Activated T-helper 17 cell treated with anti-CD3 and anti-CD28 coated beads, Interleukin-2, amount 50 U/mL, for 72 hours (primary cell): ENCODE measurements around the gene GPR21. TPM values are rescaled to one million over a fixed set of nuclear protein-coding genes. Genes with fewer than 3 reads are reported as not detected.

Source experiments
- ATAC-seq: fragments of 150-1000 bp; cut with Tn5 transposase; replicated peaks from 2 replicates; pipeline ENCODE4 v1.10.0; 2021; ENCODE audit warnings: mild to moderate bottlenecking, moderate library complexity
- H3K27ac Mint-ChIP-seq: one replicate; pipeline ENCODE4 v1.8.0; 2022; ENCODE audit warnings: mixed read lengths
- H3K27me3 Mint-ChIP-seq: one replicate; pipeline ENCODE4 v1.8.0; 2022; ENCODE audit warnings: mixed read lengths
- H3K36me3 Mint-ChIP-seq: one replicate; pipeline ENCODE4 v1.8.0; 2022; ENCODE audit warnings: low read depth, mild to moderate bottlenecking, mixed read lengths
- H3K4me1 Mint-ChIP-seq: one replicate; pipeline ENCODE4 v1.8.0; 2022; ENCODE audit warnings: mixed read lengths
- H3K4me3 Mint-ChIP-seq: one replicate; pipeline ENCODE4 v1.8.0; 2022; ENCODE audit warnings: mild to moderate bottlenecking, mixed read lengths
- H3K9me3 Mint-ChIP-seq: one replicate; pipeline ENCODE4 v1.8.0; 2022; ENCODE audit warnings: mixed read lengths
- total RNA-seq, 2 donors: library from RNA; stranded (reverse); gene quantifications; one replicate each; pipeline ENCODE4 v1.2.3, GENCODE V29; 2022

Gene GPR21
- total RNA-seq, 2 donors from 2014 or later = 0.95 to 1.5 TPM

DNA sequence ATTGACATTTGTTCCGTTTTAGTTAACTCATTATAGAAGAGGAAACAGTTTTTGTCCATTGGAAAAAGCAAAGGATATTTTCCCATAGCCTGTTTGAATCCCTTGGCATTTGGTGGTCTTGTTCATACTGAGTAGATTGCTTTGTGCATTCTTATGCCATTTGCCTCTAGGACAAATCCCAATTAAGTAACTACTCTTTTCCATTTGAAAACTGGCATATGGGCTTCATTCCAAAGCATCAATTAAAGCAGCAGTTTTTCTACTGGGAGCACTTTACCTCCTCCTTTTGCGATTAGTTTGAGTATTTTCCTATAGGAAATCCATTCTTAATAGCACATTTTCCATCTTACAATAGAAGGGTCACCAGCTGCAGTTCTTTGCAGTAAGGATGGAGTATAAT, 31.2 kb downstream of the GPR21 start:
- Mint-ChIP-seq H3K27ac (no peak overlapping the region), H3K9me3 (no peaks in the 10 kb centered on the region), H3K4me1 (peaks cover 1% of the 10 kb centered on the region), H3K27me3 (no peaks in the 10 kb centered on the region), H3K4me3 (no peak overlapping the region), H3K36me3 (peaks cover 69% of the 10 kb centered on the region)
- no peak for ATAC-seq

DNA sequence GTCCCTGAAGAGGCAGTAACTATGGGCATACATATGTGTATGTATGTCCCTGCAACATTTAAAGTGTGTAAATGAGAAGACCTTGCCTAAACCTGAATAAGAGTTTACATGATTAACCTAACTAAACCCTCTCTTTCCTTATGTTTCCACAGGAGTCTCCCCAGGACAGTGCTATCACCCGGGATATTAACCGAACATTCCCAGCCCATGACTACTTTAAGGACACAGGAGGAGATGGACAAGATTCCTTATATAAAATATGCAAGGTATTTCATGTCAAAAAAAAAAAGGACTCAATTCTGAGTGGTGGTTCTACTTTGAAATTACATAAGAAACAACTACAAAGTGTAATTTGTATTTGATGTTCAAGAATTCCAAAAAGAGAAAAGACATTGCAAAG, 31.7 kb downstream of the GPR21 start:
- Mint-ChIP-seq H3K27me3 (no peaks in the 10 kb centered on the region), H3K27ac (no peak overlapping the region), H3K4me1 (peaks cover 6% of the 10 kb centered on the region), H3K9me3 (no peaks in the 10 kb centered on the region), H3K36me3 (peaks cover 73% of the 10 kb centered on the region), H3K4me3 (no peak overlapping the region)
- ATAC-seq = no peak

GRCh38 chr9:123067136-123067535, 33.7 kb downstream of the GPR21 start:
- H3K36me3 Mint-ChIP-seq = peaks cover 91% of the 10 kb centered on the region
- no peaks in the 10 kb centered on the region for H3K9me3 Mint-ChIP-seq
- H3K4me1 Mint-ChIP-seq = peaks cover 8% of the 10 kb centered on the region
- H3K27ac Mint-ChIP-seq = no peak overlapping the region
- ATAC-seq = no peak
- no peaks in the 10 kb centered on the region for H3K27me3 Mint-ChIP-seq
- no peak overlapping the region for H3K4me3 Mint-ChIP-seq

DNA sequence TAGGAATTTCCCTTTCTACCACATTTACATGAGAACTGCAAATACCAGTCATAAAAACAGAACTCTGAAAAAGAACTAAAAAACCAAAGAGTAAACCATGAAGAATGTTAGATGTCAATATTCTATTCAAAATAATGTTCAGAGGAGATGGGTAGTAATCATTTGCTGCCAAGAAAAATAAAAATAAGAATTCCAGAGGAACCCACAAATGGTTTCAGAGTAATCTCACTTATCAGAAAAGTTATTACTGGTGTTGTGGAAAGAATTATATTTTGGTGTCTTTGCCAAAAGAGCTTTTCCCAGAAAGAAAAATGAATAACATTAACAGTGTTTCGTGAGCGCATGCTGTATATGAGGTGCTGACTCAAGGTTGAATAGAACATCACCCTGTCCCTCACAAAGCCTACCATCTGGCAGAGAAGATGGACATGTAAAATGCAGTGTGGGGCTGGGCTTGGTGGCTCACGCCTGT, 35.6 kb downstream of the GPR21 start:
- H3K4me1 Mint-ChIP-seq = peaks cover 8% of the 10 kb centered on the region
- no peak overlapping the region for H3K4me3 Mint-ChIP-seq
- peak; percentile 28 for ATAC-seq
- no peaks in the 10 kb centered on the region for H3K9me3 Mint-ChIP-seq
- peaks cover 98% of the 10 kb centered on the region for H3K36me3 Mint-ChIP-seq
- H3K27me3 Mint-ChIP-seq = no peaks in the 10 kb centered on the region
- H3K27ac Mint-ChIP-seq = peak overlapping the region; percentile 36

- H3K27me3 Mint-ChIP-seq = no peaks in the 10 kb centered on the region
- no peaks in the 10 kb centered on the region for H3K9me3 Mint-ChIP-seq
- H3K4me1 Mint-ChIP-seq = peaks cover 8% of the 10 kb centered on the region
- H3K27ac Mint-ChIP-seq = peak overlapping the region; percentile 36
- peak; percentile 94 for ATAC-seq
- peaks cover 94% of the 10 kb centered on the region for H3K36me3 Mint-ChIP-seq
- H3K4me3 Mint-ChIP-seq = no peak overlapping the region
Observed at GRCh38 chr9:123070198-123070597, 36.7 kb downstream of the GPR21 start.

- Mint-ChIP-seq H3K4me3 (no peak overlapping the region), H3K9me3 (no peaks in the 10 kb centered on the region), H3K36me3 (peaks cover 90% of the 10 kb centered on the region), H3K4me1 (peaks cover 8% of the 10 kb centered on the region), H3K27ac (peak overlapping the region; percentile 19), H3K27me3 (no peaks in the 10 kb centered on the region)
- ATAC-seq = no peak
Observed at GRCh38 chr9:123072407-123072995, 39.0 kb downstream of the GPR21 start.

DNA sequence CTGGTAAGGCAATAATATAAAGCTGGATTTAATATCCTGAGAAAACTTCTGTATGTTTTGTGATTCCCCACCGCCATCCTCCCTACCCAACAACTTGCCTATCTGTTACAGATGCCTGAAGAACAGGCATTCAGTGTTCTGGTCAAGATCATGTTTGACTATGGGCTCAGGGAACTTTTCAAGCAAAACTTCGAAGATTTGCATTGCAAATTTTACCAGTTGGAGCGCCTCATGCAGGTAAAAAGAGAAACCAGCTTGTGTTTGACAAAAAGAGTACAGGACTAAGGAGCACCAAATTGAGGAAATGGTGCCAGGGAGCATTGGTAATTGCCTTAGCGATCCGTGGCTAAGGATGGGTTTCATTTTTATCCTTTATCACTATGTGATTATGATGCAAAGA, 40.0 kb downstream of the GPR21 start:
- Mint-ChIP-seq H3K36me3 (peaks cover 87% of the 10 kb centered on the region), H3K9me3 (no peaks in the 10 kb centered on the region), H3K4me1 (peaks cover 8% of the 10 kb centered on the region), H3K27me3 (no peaks in the 10 kb centered on the region), H3K4me3 (no peak overlapping the region), H3K27ac (no peak overlapping the region)
- ATAC-seq = no peak

GRCh38 chr9:123073991-123074422, 40.5 kb downstream of the GPR21 start:
- Mint-ChIP-seq H3K4me3 (no peak overlapping the region), H3K27ac (no peak overlapping the region), H3K9me3 (no peaks in the 10 kb centered on the region), H3K36me3 (peaks cover 87% of the 10 kb centered on the region), H3K4me1 (peaks cover 8% of the 10 kb centered on the region), H3K27me3 (no peaks in the 10 kb centered on the region)
- no peak for ATAC-seq

DNA sequence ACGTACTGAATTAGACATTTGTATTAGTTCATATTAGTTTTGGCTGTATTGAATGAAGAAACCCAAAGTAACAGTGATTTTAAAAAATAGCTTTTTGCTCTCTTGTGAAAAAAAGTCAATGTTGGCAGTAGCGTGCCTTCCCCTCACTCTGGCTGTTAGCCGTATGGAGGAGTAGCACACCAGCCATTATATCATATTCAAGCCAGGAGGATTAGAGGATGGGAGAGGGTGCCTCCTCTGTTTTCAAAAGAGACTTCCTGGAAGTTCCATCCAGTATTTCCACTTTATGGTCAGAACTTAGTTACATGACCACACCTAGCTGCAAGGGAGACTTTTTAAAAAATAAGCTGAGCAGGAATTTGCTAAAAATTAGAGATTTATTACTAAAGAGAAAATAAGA, 41.2 kb downstream of the GPR21 start:
- H3K4me1 Mint-ChIP-seq = peaks cover 8% of the 10 kb centered on the region
- no peak overlapping the region for H3K4me3 Mint-ChIP-seq
- H3K27ac Mint-ChIP-seq = no peak overlapping the region
- no peaks in the 10 kb centered on the region for H3K27me3 Mint-ChIP-seq
- H3K36me3 Mint-ChIP-seq = peaks cover 87% of the 10 kb centered on the region
- no peak for ATAC-seq
- H3K9me3 Mint-ChIP-seq = no peaks in the 10 kb centered on the region

- Mint-ChIP-seq H3K27me3 (no peaks in the 10 kb centered on the region), H3K4me3 (no peak overlapping the region), H3K9me3 (no peaks in the 10 kb centered on the region), H3K4me1 (no peaks in the 10 kb centered on the region), H3K36me3 (peaks cover 92% of the 10 kb centered on the region), H3K27ac (no peak overlapping the region)
- no peak for ATAC-seq
Observed at GRCh38 chr9:123080444-123080843, 47.0 kb downstream of the GPR21 start.

GRCh38 chr9:123081824-123082223, 48.4 kb downstream of the GPR21 start:
- Mint-ChIP-seq H3K4me3 (no peak overlapping the region), H3K4me1 (peaks cover 6% of the 10 kb centered on the region), H3K36me3 (peaks cover 89% of the 10 kb centered on the region), H3K9me3 (no peaks in the 10 kb centered on the region), H3K27ac (peak overlapping the region; percentile 24), H3K27me3 (no peaks in the 10 kb centered on the region)
- no peak for ATAC-seq

DNA sequence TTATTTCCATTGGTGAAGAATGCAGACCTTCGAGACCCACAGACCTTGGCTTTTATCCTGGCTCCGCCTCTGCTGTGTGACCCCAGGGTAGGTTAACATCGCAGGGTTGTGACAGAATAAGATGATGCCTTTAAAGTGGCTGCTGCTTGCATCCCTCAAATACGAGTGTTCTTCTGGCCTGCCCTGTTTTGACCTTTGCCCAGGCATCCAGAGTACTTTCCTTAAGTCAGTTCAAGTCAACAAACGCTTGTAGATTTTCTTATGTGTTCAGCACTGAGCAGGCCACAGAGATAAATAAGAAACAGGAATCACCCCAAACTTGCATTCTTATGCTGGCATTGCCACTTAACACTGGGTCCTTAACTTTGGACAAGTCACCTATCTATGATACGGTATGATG, 50.2 kb downstream of the GPR21 start:
- Mint-ChIP-seq H3K4me3 (no peak overlapping the region), H3K4me1 (peaks cover 6% of the 10 kb centered on the region), H3K27me3 (no peaks in the 10 kb centered on the region), H3K27ac (peak overlapping the region; percentile 16), H3K9me3 (no peaks in the 10 kb centered on the region), H3K36me3 (peaks cover 78% of the 10 kb centered on the region)
- ATAC-seq = no peak

- H3K9me3 Mint-ChIP-seq = no peaks in the 10 kb centered on the region
- peak overlapping the region; percentile 16 for H3K27ac Mint-ChIP-seq
- H3K27me3 Mint-ChIP-seq = no peaks in the 10 kb centered on the region
- ATAC-seq = no peak
- peaks cover 6% of the 10 kb centered on the region for H3K4me1 Mint-ChIP-seq
- H3K36me3 Mint-ChIP-seq = peaks cover 78% of the 10 kb centered on the region
- no peak overlapping the region for H3K4me3 Mint-ChIP-seq
Observed at GRCh38 chr9:123084256-123084655, 50.8 kb downstream of the GPR21 start.
